ENCODE data around the gene CLIP1.

DNA sequence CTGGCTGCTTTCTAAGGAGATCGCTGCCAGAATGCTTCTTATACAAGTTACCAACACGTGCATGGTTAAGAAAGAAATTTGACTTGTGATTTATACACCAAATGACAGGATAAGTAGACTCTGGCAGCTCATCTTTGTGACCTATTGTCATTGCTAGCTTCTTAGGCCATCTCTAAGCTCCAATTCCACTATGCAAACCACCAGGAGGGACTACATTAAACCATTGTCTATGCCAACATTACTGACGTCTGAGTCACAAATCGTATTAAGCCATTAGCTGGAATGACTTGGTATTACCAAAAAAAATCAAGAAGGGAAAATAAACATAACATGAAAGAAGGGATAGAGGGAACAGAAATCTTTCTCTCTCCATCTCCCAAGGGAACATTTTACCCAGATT, 140.4 kb downstream of the CLIP1 start:
- TF ChIP-seq, protein P1, sequence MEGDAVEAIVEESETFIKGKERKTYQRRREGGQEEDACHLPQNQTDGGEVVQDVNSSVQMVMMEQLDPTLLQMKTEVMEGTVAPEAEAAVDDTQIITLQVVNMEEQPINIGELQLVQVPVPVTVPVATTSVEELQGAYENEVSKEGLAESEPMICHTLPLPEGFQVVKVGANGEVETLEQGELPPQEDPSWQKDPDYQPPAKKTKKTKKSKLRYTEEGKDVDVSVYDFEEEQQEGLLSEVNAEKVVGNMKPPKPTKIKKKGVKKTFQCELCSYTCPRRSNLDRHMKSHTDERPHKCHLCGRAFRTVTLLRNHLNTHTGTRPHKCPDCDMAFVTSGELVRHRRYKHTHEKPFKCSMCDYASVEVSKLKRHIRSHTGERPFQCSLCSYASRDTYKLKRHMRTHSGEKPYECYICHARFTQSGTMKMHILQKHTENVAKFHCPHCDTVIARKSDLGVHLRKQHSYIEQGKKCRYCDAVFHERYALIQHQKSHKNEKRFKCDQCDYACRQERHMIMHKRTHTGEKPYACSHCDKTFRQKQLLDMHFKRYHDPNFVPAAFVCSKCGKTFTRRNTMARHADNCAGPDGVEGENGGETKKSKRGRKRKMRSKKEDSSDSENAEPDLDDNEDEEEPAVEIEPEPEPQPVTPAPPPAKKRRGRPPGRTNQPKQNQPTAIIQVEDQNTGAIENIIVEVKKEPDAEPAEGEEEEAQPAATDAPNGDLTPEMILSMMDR (IDR thresholded peaks at IDR 0.05) = no peak
- no peak for TF ChIP-seq POLR2A (IDR thresholded peaks at IDR 0.05)

All from ovary (tissue), 3 donors.